Activated CD8-positive, alpha-beta memory T cell treated with anti-CD3 and anti-CD28 coated beads for 36 hours (primary cell): ENCODE measurements around the gene AFG3L2. TPM values are rescaled to one million over a fixed set of nuclear protein-coding genes. Genes with fewer than 3 reads are reported as not detected.
"Not testable (repeated sequence)": the region's sequence is repeated elsewhere in the genome, so short reads cannot be mapped to it uniquely, and the experiment has no call there.

Source experiments
- CTCF ChIA-PET: fragments of 350-600 bp; sonication (Branson Sonifier 250); formaldehyde crosslinking; loops from one replicate; lab custom pipeline; 2021; ENCODE audit warnings: antibody characterized with exemption; lab: Charles Lee
- POLR2A ChIA-PET: fragments of 350-600 bp; sonication (Branson Sonifier 250); formaldehyde crosslinking; loops from one replicate; lab custom pipeline; 2021; ENCODE audit warnings: antibody characterized with exemption; lab: Charles Lee
- total RNA-seq, 2 experiments: library from RNA; stranded (reverse); gene quantifications; one replicate each; pipeline ENCODE4 v1.2.3, GENCODE V29; 2021

AFG3L2 gene
- total RNA-seq, 2 experiments from 2014 or later, result 77.1 to 79.0 TPM

- POLR2A ChIA-PET, result no interaction called here
- CTCF ChIA-PET, result no interaction called here
Observed at GRCh38 chr18:12401881-12402280, 24.9 kb upstream of the AFG3L2 start.

GRCh38 chr18:12399231-12399630 lies 22.2 kb upstream of the AFG3L2 start:
- POLR2A ChIA-PET, result interaction anchor here (0.8 kb wide), 1 partner anchor 22 kb away, joined by 5 read pairs; the partner anchor contains the start of gene AFG3L2
- CTCF ChIA-PET, result interaction anchor here (1.1 kb wide), 1 partner anchor 8 kb away, joined by 4 read pairs; no protein-coding TSS in a partner anchor

- CTCF ChIA-PET, result no interaction called here
- POLR2A ChIA-PET, result no interaction called here
Observed at GRCh38 chr18:12398625-12399024, 21.6 kb upstream of the AFG3L2 start.

GRCh38 chr18:12397793-12398192 lies 20.8 kb upstream of the AFG3L2 start:
- ChIA-PET CTCF (interaction anchor here (0.6 kb wide), 1 partner anchor 17 kb away, joined by 4 read pairs; no protein-coding TSS in a partner anchor), POLR2A (no interaction called here)

GRCh38 chr18:12397254-12397653 lies 20.2 kb upstream of the AFG3L2 start:
- ChIA-PET POLR2A (interaction anchor here (0.7 kb wide), 1 partner anchor 196 kb away, joined by 3 read pairs; no protein-coding TSS in a partner anchor), CTCF (no interaction called here)

GRCh38 chr18:12394428-12394827 lies 17.4 kb upstream of the AFG3L2 start:
- ChIA-PET CTCF (interaction anchor here (1.2 kb wide), 1 partner anchor 12 kb away, joined by 5 read pairs; no protein-coding TSS in a partner anchor), POLR2A (no interaction called here)

- POLR2A ChIA-PET, result no interaction called here
Observed at GRCh38 chr18:12393998-12394397, 17.0 kb upstream of the AFG3L2 start.

GRCh38 chr18:12393510-12393909 lies 16.5 kb upstream of the AFG3L2 start:
- ChIA-PET POLR2A (interaction anchor here (0.5 to 0.8 kb wide), 3 partner anchors 26 to 490 kb away, joined by 3 to 5 read pairs (median 4); partner anchors contain the start of gene SPIRE1), CTCF (interaction anchor here (0.6 to 1.4 kb wide), 4 partner anchors 9 to 423 kb away, joined by 3 to 5 read pairs (median 4); no protein-coding TSS in a partner anchor)

More at GRCh38 chr18:12393998-12394397, 17.0 kb upstream of the AFG3L2 start:
- CTCF ChIA-PET, result interaction anchor here (0.6 to 1.2 kb wide), 3 partner anchors 12 to 422 kb away, joined by 3 to 5 read pairs (median 3); no protein-coding TSS in a partner anchor

- ChIA-PET CTCF (interaction anchor here (0.6 to 2.5 kb wide), 14 partner anchors 8 to 609 kb away, joined by 3 to 9 read pairs (median 4); partner anchors contain the start of genes AFG3L2, CEP76 and PSMG2), POLR2A (no interaction called here)
Observed at GRCh38 chr18:12391487-12392165, 14.6 kb upstream of the AFG3L2 start.

- ChIA-PET POLR2A (no interaction called here), CTCF (no interaction called here)
Observed at GRCh38 chr18:12388442-12388841, 11.4 kb upstream of the AFG3L2 start.

- CTCF ChIA-PET, result interaction anchor here (2.0 kb wide), 1 partner anchor 9 kb away, joined by 5 read pairs; no protein-coding TSS in a partner anchor
- POLR2A ChIA-PET, result no interaction called here
Observed at GRCh38 chr18:12384261-12384660, 7.2 kb upstream of the AFG3L2 start.

GRCh38 chr18:12383759-12384158 lies 6.7 kb upstream of the AFG3L2 start:
- CTCF ChIA-PET, result interaction anchor here (2.0 kb wide), 1 partner anchor 9 kb away, joined by 5 read pairs; no protein-coding TSS in a partner anchor
- POLR2A ChIA-PET, result not testable (repeated sequence)

GRCh38 chr18:12382221-12382814 lies 5.3 kb upstream of the AFG3L2 start:
- CTCF ChIA-PET, result interaction anchor here (0.7 kb wide), 2 partner anchors 93 to 672 kb away, joined by 4 read pairs; no protein-coding TSS in a partner anchor
- POLR2A ChIA-PET, result not testable (repeated sequence)

GRCh38 chr18:12378198-12378558 lies 1.2 kb upstream of the AFG3L2 start:
- POLR2A ChIA-PET, result interaction anchor here (1.2 to 2.0 kb wide), 2 partner anchors 30 to 505 kb away, joined by 3 to 8 read pairs; partner anchors contain the start of gene PRELID3A
- CTCF ChIA-PET, result not testable (repeated sequence)

- ChIA-PET CTCF (interaction anchor here (0.5 to 1.0 kb wide), 4 partner anchors 13 to 325 kb away, joined by 3 to 5 read pairs (median 4); partner anchors contain the start of genes CEP76, PRELID3A and PSMG2), POLR2A (interaction anchor here (0.6 to 2.0 kb wide), 10 partner anchors 8 to 1195 kb away, joined by 3 to 12 read pairs (median 5); partner anchors contain the start of genes CEP192, CEP76, IMPA2 and PRELID3A)
Observed at GRCh38 chr18:12377556-12378197, 650 bp upstream of the AFG3L2 start.

- ChIA-PET POLR2A (interaction anchor here (0.6 to 2.0 kb wide), 8 partner anchors 10 to 572 kb away, joined by 3 to 12 read pairs (median 6); partner anchors contain the start of genes CEP76, IMPA2 and PRELID3A), CTCF (interaction anchor here (1.0 kb wide), 1 partner anchor 326 kb away, joined by 3 read pairs; the partner anchor contains the start of genes CEP76 and PSMG2)
Observed at GRCh38 chr18:12376034-12376753, 833 bp downstream of the AFG3L2 start.

GRCh38 chr18:12374401-12374800 lies 2.6 kb downstream of the AFG3L2 start:
- ChIA-PET POLR2A (no interaction called here), CTCF (no interaction called here)

- POLR2A ChIA-PET, result no interaction called here
Observed at GRCh38 chr18:12373771-12374116, 3.3 kb downstream of the AFG3L2 start.

More at GRCh38 chr18:12373771-12374116, 3.3 kb downstream of the AFG3L2 start:
- CTCF ChIA-PET, result no interaction called here
